Upper lobe of left lung (tissue), 6 donors: Measurements from ENCODE around the gene RHCE. TPM values are rescaled to one million over a fixed set of nuclear protein-coding genes. Genes with fewer than 3 reads are reported as not detected.

Experiments
- ATAC-seq, 2 donors: fragments of 200-7000 bp; cut with Tn5 transposase; one replicate each; pipeline ENCODE4 v1.9.1; 2022; ENCODE audit warnings: mild to moderate bottlenecking in 2 of 2, moderate library complexity in 2 of 2; ENCODE audit not compliant: low FRiP score in 2 of 2
- DNase-seq, 2 donors: peaks; one replicate each; pipeline ENCODE4 v3.0.0-alpha.2; 2019 to 2020
- H3K27ac ChIP-seq, 4 donors: fragments of 200-600 bp; sonication (generic); one replicate each; pipeline ENCODE4 v1.5.1; 2016 to 2019
- H3K27me3 ChIP-seq, 4 donors: fragments of 200-600 bp; sonication (generic); one replicate each; pipeline ENCODE4 v1.5.1; 2017 to 2019
- H3K36me3 ChIP-seq, 4 donors: fragments of 200-600 bp; sonication (generic); one replicate each; pipeline ENCODE4 v1.5.1; 2016 to 2019
- H3K4me1 ChIP-seq, 4 donors: fragments of 200-600 bp; sonication (generic); one replicate each; pipeline ENCODE4 v1.5.1; 2018 to 2019
- H3K4me3 ChIP-seq, 4 donors: fragments of 200-600 bp; sonication (generic); one replicate each; pipeline ENCODE4 v1.5.1; 2017 to 2019; ENCODE audit warnings: mild to moderate bottlenecking in 2 of 4, moderate library complexity in 1 of 4
- H3K9me3 ChIP-seq, 4 donors: fragments of 200-600 bp; sonication (generic); one replicate each; pipeline ENCODE4 v1.5.1; 2018 to 2019
- CTCF ChIP-seq, 6 experiments: fragments of 450-650 bp in 4 of 6; fragments of 200-600 bp in 2 of 6; sonication (generic) in 2 of 6; IDR thresholded peaks; one replicate each; pipeline ENCODE4 v1.5.1; 2016 to 2019; ENCODE audit warnings: antibody characterized with exemption in 6 of 6
- EP300 ChIP-seq, 4 donors: sonication (generic); formaldehyde crosslinking; IDR thresholded peaks; one replicate each; pipeline ENCODE4 v1.5.1; 2017; ENCODE audit warnings: antibody characterized with exemption in 4 of 4, control low read depth in 2 of 4
- POLR2A ChIP-seq, 4 donors: fragments of 450-650 bp; IDR thresholded peaks; one replicate each; pipeline ENCODE4 v1.5.1; 2016 to 2017; ENCODE audit warnings: antibody characterized with exemption in 4 of 4, mild to moderate bottlenecking in 2 of 4
- POLR2AphosphoS5 ChIP-seq, 2 donors: sonication (generic); formaldehyde crosslinking; IDR thresholded peaks; one replicate each; pipeline ENCODE4 v1.5.1; 2017; ENCODE audit warnings: antibody characterized with exemption in 2 of 2
- WGBS, 2 donors: methylation state at CpG; one replicate each; pipeline ENCODE4 v1.1.5; 2017 to 2018; 5-methylcytosine and 5-hydroxymethylcytosine counted together
- total RNA-seq, 6 donors: library from RNA; depleted of rRNA in 4 of 6; stranded (reverse); fragments of >200 nt in 4 of 6; gene quantifications; one replicate each; pipeline versions ENCODE4 v1.1.0 to v1.2.1, GENCODE V29; 2016 to 2021
- donor health status: DM: no; HTN: no; CAD: no; lungs with moderate emphysema.
- donor health status: DM: no; HTN: yes; CAD: no; lungs with severe emphysema.

The RHCE gene
- total RNA-seq, 6 donors from 2014 or later: 0.34 to 2.4 (median 2.1) TPM; not detected in 1

- peaks cover 46 to 62% (median 51%) of the 10 kb centered on the region in 4 donors for H3K4me1 ChIP-seq
- 41 to 57% methylated on average over 4 of the region's 4 CpGs for WGBS, 2 donors
- no peaks in the 10 kb centered on the region for H3K27me3 ChIP-seq
- peaks cover 0 to 2% (median 0%) of the 10 kb centered on the region in 4 donors for H3K36me3 ChIP-seq
- DNase-seq (no peak), ATAC-seq (no peak)
- TF ChIP-seq EP300 (IDR thresholded peaks at IDR 0.05) (no peak), CTCF (IDR thresholded peaks at IDR 0.05) (no peak), POLR2AphosphoS5 (IDR thresholded peaks at IDR 0.05) (no peak), POLR2A (IDR thresholded peaks at IDR 0.05) (no peak)
- H3K4me3 ChIP-seq: no peak overlapping the region
- H3K27ac ChIP-seq: peak overlapping the region in 2 of 4 donors; percentile 35 to 58
- H3K9me3 ChIP-seq: no peaks in the 10 kb centered on the region
These were observed 13.0 kb upstream of the RHCE start for GRCh38 chr1:25433389-25434186.

- Histone ChIP-seq H3K27me3 (no peaks in the 10 kb centered on the region), H3K4me3 (no peak overlapping the region), H3K36me3 (peaks cover 0 to 2% (median 0%) of the 10 kb centered on the region in 4 donors), H3K27ac (peak overlapping the region in 1 of 4 donors; percentile 35), H3K9me3 (no peaks in the 10 kb centered on the region), H3K4me1 (peaks cover 46 to 62% (median 51%) of the 10 kb centered on the region in 4 donors)
- ATAC-seq (no peak), DNase-seq (no peak)
- WGBS, 2 donors: 76 to 78% methylated on average over 6 of the region's 6 CpGs
- no peak for TF ChIP-seq POLR2A (IDR thresholded peaks at IDR 0.05)
- TF ChIP-seq EP300 (IDR thresholded peaks at IDR 0.05): no peak
- no peak for TF ChIP-seq POLR2AphosphoS5 (IDR thresholded peaks at IDR 0.05)
- no peak for TF ChIP-seq CTCF (IDR thresholded peaks at IDR 0.05)
These were observed 12.2 kb upstream of the RHCE start for GRCh38 chr1:25432749-25433388.

DNA sequence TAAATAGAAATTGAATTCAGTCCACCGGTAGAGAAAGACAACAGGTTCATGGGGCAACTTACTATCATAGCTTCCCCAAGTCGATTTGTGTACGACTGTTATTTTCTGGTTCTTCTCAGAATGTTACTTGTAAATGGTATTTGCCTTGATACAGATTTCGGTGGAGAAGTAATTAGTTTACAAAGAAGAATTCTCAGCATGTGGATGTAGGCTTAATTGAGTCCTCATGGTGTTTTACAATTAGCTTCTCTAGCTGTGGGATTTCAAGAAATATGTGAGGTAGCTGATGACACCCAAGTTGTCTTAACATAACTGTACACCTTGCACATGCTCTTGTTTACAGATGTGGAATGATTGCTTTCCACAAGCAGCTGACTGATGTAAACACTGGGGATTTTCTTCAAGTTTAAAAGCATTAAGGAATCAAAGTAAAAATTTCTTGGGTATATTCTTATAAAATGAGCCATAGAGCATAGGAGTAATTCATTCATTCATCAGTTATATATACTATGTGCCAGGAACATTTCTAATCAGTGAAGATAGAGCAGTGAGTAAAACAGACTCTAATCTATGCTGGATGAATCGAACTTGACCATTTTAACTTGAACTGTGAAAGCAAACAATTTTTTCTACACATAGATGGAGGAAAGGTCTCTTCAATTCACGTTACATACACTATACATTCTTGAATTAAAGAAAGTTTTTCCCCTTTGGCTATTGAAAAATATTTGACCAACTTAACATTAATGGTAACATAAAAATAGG, 11.5 kb upstream of the RHCE start:
- Histone ChIP-seq H3K27me3 (no peaks in the 10 kb centered on the region), H3K9me3 (no peaks in the 10 kb centered on the region), H3K36me3 (peaks cover 0 to 2% (median 0%) of the 10 kb centered on the region in 4 donors), H3K4me3 (peak overlapping the region in 3 of 4 donors; percentile 94 to 97 (median 94)), H3K27ac (peak overlapping the region; percentile 87 to 97 (median 94)), H3K4me1 (peaks cover 46 to 62% (median 51%) of the 10 kb centered on the region in 4 donors)
- WGBS, 2 donors: 18 to 19% methylated on average over 6 of the region's 6 CpGs
- DNase-seq (no peak), ATAC-seq (no peak)
- TF ChIP-seq EP300 (IDR thresholded peaks at IDR 0.05): no peak
- no peak for TF ChIP-seq POLR2AphosphoS5 (IDR thresholded peaks at IDR 0.05)
- TF ChIP-seq POLR2A (IDR thresholded peaks at IDR 0.05): no peak
- no peak for TF ChIP-seq CTCF (IDR thresholded peaks at IDR 0.05)

- DNase-seq (no peak), ATAC-seq (peak in 1 of 2 donors; percentile 55)
- TF ChIP-seq POLR2AphosphoS5 (IDR thresholded peaks at IDR 0.05) (no peak), CTCF (IDR thresholded peaks at IDR 0.05) (peak in 2 of 6 experiments; percentile 4 to 10), POLR2A (IDR thresholded peaks at IDR 0.05) (peak in 2 of 4 donors; percentile 20 to 30)
- Histone ChIP-seq H3K4me1 (peaks cover 40 to 55% (median 47%) of the 10 kb centered on the region in 4 donors), H3K4me3 (peak overlapping the region; percentile 88 to 97 (median 94)), H3K36me3 (peaks cover 0 to 2% (median 0%) of the 10 kb centered on the region in 4 donors), H3K27me3 (no peaks in the 10 kb centered on the region), H3K27ac (peak overlapping the region; percentile 87 to 97 (median 94)), H3K9me3 (no peaks in the 10 kb centered on the region)
- WGBS, 2 donors: 0% methylated on average over 2 to 36 of the region's 89 CpGs
These were observed 10.6 kb upstream of the RHCE start for GRCh38 chr1:25430967-25431881.
